H1 (cell line): ENCODE measurements around the gene CCDC24. TPM values are rescaled to one million over a fixed set of nuclear protein-coding genes. Genes with fewer than 3 reads are reported as not detected.

Source experiments
- CTCF ChIA-PET: fragments of 300-600 bp; sonication (Branson Sonifier 250); formaldehyde crosslinking; loops from one replicate; lab custom pipeline; 2021; ENCODE audit not compliant: partially characterized antibody; lab: Charles Lee
- POLR2A ChIA-PET: fragments of 300-600 bp; sonication (Branson Sonifier 250); formaldehyde crosslinking; loops from one replicate; lab custom pipeline; 2021; ENCODE audit warnings: inconsistent platforms; ENCODE audit not compliant: partially characterized antibody; lab: Charles Lee
- DNase-seq, 2 experiments: peaks; one replicate each; pipeline versions ENCODE4 v3.0.0 to v3.0.0-alpha.2; 2010 to 2022; ENCODE audit warnings: low spot score in 2 of 2, low read depth in 1 of 2, mixed read lengths in 1 of 2
- FAIRE-seq: peaks from 2 replicates; lab custom pipeline; 2011; peaks lifted over from hg19 to GRCh38; lab: Jason Lieb, UNC
- H2AFZ ChIP-seq: 2 replicates; pipeline ENCODE4 v1.8.1; 2012; ENCODE audit warnings: low read length, inconsistent platforms
- H2AK5ac ChIP-seq: 2 replicates; pipeline ENCODE4 v1.6.1; 2013; ENCODE audit warnings: low read depth, low read length
- H2BK120ac ChIP-seq: replicated peaks from 2 replicates; pipeline ENCODE3; 2013; ENCODE audit warnings: low read depth, low read length, inconsistent platforms
- H2BK12ac ChIP-seq: 2 replicates; pipeline ENCODE4 v1.6.1; 2013; ENCODE audit warnings: low read depth, low read length
- H2BK15ac ChIP-seq: 2 replicates; pipeline ENCODE4 v1.6.1; 2013; ENCODE audit warnings: low read length
- H2BK20ac ChIP-seq: 2 replicates; pipeline ENCODE4 v1.6.1; 2013; ENCODE audit warnings: low read length
- H2BK5ac ChIP-seq: 2 replicates; pipeline ENCODE4 v1.6.1; 2013; ENCODE audit warnings: low read depth, low read length
- H3K14ac ChIP-seq: 2 replicates; pipeline ENCODE4 v1.6.1; 2013; ENCODE audit warnings: inconsistent platforms; ENCODE audit not compliant: insufficient read length
- H3K18ac ChIP-seq: 2 replicates; pipeline ENCODE4 v1.6.1; 2013; ENCODE audit warnings: low read length; ENCODE audit errors: extremely low read depth
- H3K23ac ChIP-seq: 2 replicates; pipeline ENCODE4 v1.6.1; 2013; ENCODE audit warnings: inconsistent platforms; ENCODE audit not compliant: insufficient read length
- H3K23me2 ChIP-seq: 2 replicates; pipeline ENCODE4 v1.6.1; 2013; ENCODE audit warnings: low read depth, low read length
- H3K27ac ChIP-seq: 2 replicates; pipeline ENCODE4 v1.6.1; 2011; ENCODE audit warnings: low read depth, low read length, inconsistent platforms
- H3K27me3 ChIP-seq, 4 experiments: replicated peaks in 1 of 4; 1 replicate in 1 of 4; 2 replicates in 3 of 4; pipeline versions ENCODE4 v1.6.1 to v1.8.1; 2011 to 2013; ENCODE audit warnings: low read length in 3 of 4, mild to moderate bottlenecking in 3 of 4, inconsistent platforms in 2 of 4, mixed read lengths in 2 of 4, moderate library complexity in 1 of 4; ENCODE audit not compliant: control insufficient read depth in 3 of 4, insufficient read depth in 3 of 4; ENCODE audit errors: extremely low read depth in 1 of 4
- H3K36me3 ChIP-seq, 4 experiments: 2 replicates each; pipeline versions ENCODE4 v1.6.1 to v1.8.1; 2011 to 2013; ENCODE audit warnings: mild to moderate bottlenecking in 4 of 4, low read length in 3 of 4, moderate library complexity in 2 of 4, control low read depth in 1 of 4, inconsistent platforms in 1 of 4; ENCODE audit not compliant: insufficient read depth in 4 of 4, control insufficient read depth in 2 of 4
- H3K4ac ChIP-seq: replicated peaks from 2 replicates; pipeline ENCODE3; 2013; ENCODE audit warnings: low read length, low read depth, mixed read lengths, inconsistent platforms; ENCODE audit not compliant: insufficient read length
- H3K4me1 ChIP-seq, 4 experiments: replicated peaks in 1 of 4; 1 replicate in 1 of 4; 2 replicates in 3 of 4; pipeline versions ENCODE4 v1.6.1 to v1.8.1; 2011 to 2013; ENCODE audit warnings: low read length in 3 of 4, inconsistent platforms in 2 of 4, mixed read lengths in 1 of 4; ENCODE audit not compliant: insufficient read depth in 4 of 4, control insufficient read depth in 3 of 4
- H3K4me2 ChIP-seq, 2 experiments: 2 replicates each; pipeline versions ENCODE4 v1.6.1 to v1.8.1; 2011 to 2013; ENCODE audit warnings: low read depth in 2 of 2, low read length in 2 of 2, control low read depth in 1 of 2, inconsistent platforms in 1 of 2, mild to moderate bottlenecking in 1 of 2; ENCODE audit not compliant: insufficient read depth in 1 of 2
- H3K4me3 ChIP-seq, 4 experiments: fragments of 200-600, 300-600 bp in 1 of 4; sonication (generic), shearing (Covaris generic), sonication (Bioruptor Twin) in 1 of 4; 2 replicates each; pipeline versions ENCODE4 v1.5.1 to v1.8.1; 2011 to 2016; ENCODE audit warnings: low read length in 4 of 4, low read depth in 3 of 4, control low read depth in 2 of 4, inconsistent platforms in 2 of 4, mild to moderate bottlenecking in 2 of 4, mixed read lengths in 1 of 4, moderate library complexity in 1 of 4; ENCODE audit not compliant: insufficient read depth in 2 of 4; ENCODE audit errors: extremely low read depth in 1 of 4
- H3K56ac ChIP-seq: replicated peaks from 2 replicates; pipeline ENCODE3; 2013; ENCODE audit warnings: low read depth, mild to moderate bottlenecking, mixed read lengths, low read length, inconsistent platforms; ENCODE audit not compliant: insufficient read length
- H3K79me1 ChIP-seq: 2 replicates; pipeline ENCODE4 v1.6.1; 2013; ENCODE audit warnings: low read depth, low read length, control low read depth
- H3K79me2 ChIP-seq, 2 experiments: 2 replicates each; pipeline versions ENCODE4 v1.6.1 to v1.8.1; 2012 to 2013; ENCODE audit warnings: low read length in 2 of 2, mild to moderate bottlenecking in 2 of 2, inconsistent platforms in 1 of 2; ENCODE audit not compliant: insufficient read depth in 2 of 2, control insufficient read depth in 1 of 2
- H3K9ac ChIP-seq, 4 experiments: replicated peaks in 1 of 4; 1 replicate in 1 of 4; 2 replicates in 3 of 4; pipeline versions ENCODE4 v1.6.1 to v1.8.1; 2011 to 2013; ENCODE audit warnings: low read depth in 3 of 4, low read length in 3 of 4, control low read depth in 2 of 4, mild to moderate bottlenecking in 2 of 4, moderate library complexity in 2 of 4, inconsistent platforms in 1 of 4; ENCODE audit errors: extremely low read depth in 1 of 4
- H3K9me3 ChIP-seq, 2 experiments: 2 replicates each; pipeline versions ENCODE4 v1.6.1 to v1.8.1; 2012 to 2013; ENCODE audit warnings: mild to moderate bottlenecking in 2 of 2, moderate library complexity in 2 of 2, control low read depth in 1 of 2, inconsistent platforms in 1 of 2, low read depth in 1 of 2, low read length in 1 of 2, mixed read lengths in 1 of 2; ENCODE audit not compliant: insufficient read depth in 2 of 2
- H4K20me1 ChIP-seq, 2 experiments: replicated peaks in 1 of 2; 2 replicates each; pipeline versions ENCODE3 to v1.8.1; 2011 to 2013; ENCODE audit warnings: inconsistent platforms in 2 of 2, low read length in 2 of 2, mild to moderate bottlenecking in 1 of 2; ENCODE audit not compliant: insufficient read depth in 2 of 2, control insufficient read depth in 1 of 2
- H4K5ac ChIP-seq: 2 replicates; pipeline ENCODE4 v1.6.1; 2013; ENCODE audit warnings: low read length, low read depth, mixed read lengths, inconsistent platforms; ENCODE audit not compliant: insufficient read length
- H4K8ac ChIP-seq: 2 replicates; pipeline ENCODE4 v1.8.0; 2013; ENCODE audit warnings: mild to moderate bottlenecking, moderate library complexity, low read length, inconsistent platforms; ENCODE audit not compliant: insufficient read depth; ENCODE audit errors: extremely low read depth
- H4K91ac ChIP-seq: replicated peaks from 2 replicates; pipeline ENCODE3; 2013; ENCODE audit warnings: low read length, mixed read lengths, inconsistent platforms; ENCODE audit not compliant: insufficient read length
- BRCA1 ChIP-seq: IDR thresholded peaks from 2 replicates; pipeline ENCODE4 v1.6.1; 2012; ENCODE audit warnings: low read depth, low read length, improper control_type of control experiment
- CBX5 ChIP-seq: fragments of 300-800, 300-1000 bp; sonication (generic); IDR thresholded peaks from 2 replicates; pipeline ENCODE4 v1.7.1; 2016; ENCODE audit warnings: antibody characterized with exemption, low read length, low read depth
- CBX8 ChIP-seq: fragments of 300-800, 300-1000 bp; sonication (generic); IDR thresholded peaks from 2 replicates; pipeline ENCODE4 v1.7.1; 2016; ENCODE audit warnings: low read depth, low read length, borderline replicate concordance
- EP300 ChIP-seq, 2 experiments: IDR thresholded peaks; 1 replicate in 1 of 2; 2 replicates in 1 of 2; pipeline ENCODE4 v1.6.1; 2011 to 2012; ENCODE audit warnings: low read depth in 2 of 2, low read length in 2 of 2, mild to moderate bottlenecking in 2 of 2, borderline replicate concordance in 1 of 2, inconsistent platforms in 1 of 2, moderate library complexity in 1 of 2
- GABPA ChIP-seq: IDR thresholded peaks from 2 replicates; pipeline ENCODE4 v1.6.1; 2011; ENCODE audit warnings: mild to moderate bottlenecking, low read length, moderate library complexity, borderline replicate concordance; ENCODE audit not compliant: insufficient read depth
- KDM5A ChIP-seq: fragments of 200-600 bp; IDR thresholded peaks from 2 replicates; pipeline ENCODE4 v1.7.1; 2012; ENCODE audit warnings: mild to moderate bottlenecking, low read length, inconsistent platforms, mixed read lengths
- MAX ChIP-seq: IDR thresholded peaks from 2 replicates; pipeline ENCODE4 v1.6.1; 2012; ENCODE audit warnings: inconsistent platforms
- NRF1 ChIP-seq: IDR thresholded peaks from 2 replicates; pipeline ENCODE4 v1.6.1; 2011; ENCODE audit warnings: mild to moderate bottlenecking, low read depth, low read length, improper control_type of control experiment
- TAF7 ChIP-seq: optimal IDR thresholded peaks from 2 replicates; pipeline ENCODE3; 2011; ENCODE audit warnings: low read depth, mild to moderate bottlenecking, inconsistent platforms, low read length, moderate library complexity, borderline replicate concordance
- TCF12 ChIP-seq: IDR thresholded peaks from 2 replicates; pipeline ENCODE4 v1.6.1; 2011; ENCODE audit warnings: low read depth, mild to moderate bottlenecking, low read length
- TEAD4 ChIP-seq: IDR thresholded peaks from 2 replicates; pipeline ENCODE4 v1.6.1; 2012; ENCODE audit warnings: low read depth, low read length, inconsistent platforms, mixed read lengths
- YY1 ChIP-seq: IDR thresholded peaks from 2 replicates; pipeline ENCODE4 v1.6.1; 2011; ENCODE audit warnings: low read depth, mild to moderate bottlenecking, low read length
- WGBS, 2 experiments: shearing (Covaris generic) in 1 of 2; methylation state at CpG; one replicate each; pipeline versions ENCODE4 v1.1.6 to v1.1.7; 2013 to 2015; ENCODE audit warnings: low lambda C conversion rate in 2 of 2, mixed read lengths in 2 of 2, inconsistent platforms in 1 of 2, low coverage in 1 of 2, missing lambda C conversion rate in 1 of 2; ENCODE audit not compliant: insufficient replicate concordance in 2 of 2, insufficient coverage in 1 of 2, insufficient read length in 1 of 2; ENCODE audit errors: extremely low coverage in 1 of 2, missing lambda C conversion rate in 1 of 2; 5-methylcytosine and 5-hydroxymethylcytosine counted together
- polyA plus RNA-seq, 7 experiments: library from polyadenylated mRNA; depleted of rRNA in 3 of 7; stranded (reverse) in 5 of 7; unstranded in 2 of 7; fragments of >200 nt in 5 of 7; fragments of 200-250 nt in 2 of 7; gene quantifications; 1 replicate in 5 of 7; 2 replicates in 1 of 7; 4 replicates in 1 of 7; pipeline versions ENCODE4 v1.2.1 to v1.2.3, GENCODE V29; 2011 to 2013; ENCODE audit warnings: missing spikeins in 2 of 7, mixed read lengths in 2 of 7
- total RNA-seq: library from RNA; stranded (reverse); fragmentation: NEBNext Ultra II Directional; extraction: Animal tissue kit (Norgen Biotek cat#: 25700); gene quantifications from 2 replicates; pipeline ENCODE4 v1.2.1, GENCODE V29; 2021

Gene CCDC24
- total and polyA plus RNA-seq, 2 of the 8 experiments (the other 6 are each of a cell fraction or from before 2014, with no cell fraction given), result 11.2 to 11.4 TPM

DNA sequence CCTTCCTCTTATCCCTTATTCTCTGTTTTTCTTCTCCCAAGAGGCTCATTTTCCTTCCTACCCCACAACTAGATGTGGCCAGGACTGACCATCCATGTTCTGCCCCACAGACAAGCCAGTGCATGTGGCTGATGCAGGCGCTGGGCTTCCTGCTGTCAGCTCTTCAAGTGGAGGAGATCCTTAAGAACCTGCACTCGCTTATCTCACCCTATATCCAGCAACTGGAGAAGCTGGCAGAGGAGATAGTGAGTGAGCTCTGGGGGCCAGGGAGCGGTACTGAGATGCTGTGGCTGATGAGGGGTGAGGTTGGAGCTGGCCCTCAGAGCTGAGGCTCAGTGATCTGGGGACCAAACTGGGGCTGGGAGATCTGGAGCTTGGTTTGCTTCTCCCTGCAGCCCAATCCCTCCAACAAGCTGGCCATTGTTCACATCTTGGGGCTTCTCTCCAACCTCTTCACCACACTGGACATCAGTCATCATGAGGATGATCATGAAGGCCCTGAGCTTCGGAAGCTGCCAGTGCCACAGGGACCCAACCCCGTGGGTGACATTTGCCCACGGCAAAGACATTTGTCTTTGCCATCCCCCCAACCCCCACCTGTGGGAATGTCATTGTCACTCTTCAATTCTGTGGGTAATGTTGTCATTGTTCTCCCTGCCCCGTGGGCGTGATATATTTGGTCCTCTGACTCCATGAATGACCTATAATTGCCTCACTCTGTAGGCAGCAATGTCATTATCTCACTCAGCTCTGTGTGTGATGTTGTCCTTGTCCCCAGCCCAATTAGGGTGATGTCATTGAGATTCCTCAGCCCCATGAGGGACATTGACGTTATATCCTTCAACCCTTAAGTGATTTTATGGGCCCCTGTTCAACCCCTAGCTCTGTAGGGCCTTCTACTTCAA, 32.8 kb upstream of the CCDC24 start:
- no peaks in the 10 kb centered on the region for H3K9me3 ChIP-seq
- H2BK120ac ChIP-seq, result no peak overlapping the region
- H3K4me3 ChIP-seq, result no peak overlapping the region
- H4K91ac ChIP-seq, result no peak overlapping the region
- H3K36me3 ChIP-seq, result peaks cover 3 to 14% (median 8%) of the 10 kb centered on the region in 4 experiments; a peak in 4 of 8 replicates
- H4K8ac ChIP-seq, result no peak overlapping the region
- no peak overlapping the region for H3K9ac ChIP-seq
- H3K27ac ChIP-seq, result no peak overlapping the region
- no peak overlapping the region for H2AK5ac ChIP-seq
- no peak overlapping the region for H3K18ac ChIP-seq
- ChIA-PET CTCF (interaction anchor here (0.7 to 3.2 kb wide), 9 partner anchors 9 to 232 kb away, joined by 3 to 12 read pairs (median 3); partner anchors contain the start of genes ARTN and IPO13), POLR2A (interaction anchor here (0.7 to 1.7 kb wide), 7 partner anchors 8 to 30 kb away, joined by 3 to 6 read pairs (median 3); no protein-coding TSS in a partner anchor)
- no peak overlapping the region for H3K14ac ChIP-seq
- no peak overlapping the region for H3K4ac ChIP-seq
- H2AFZ ChIP-seq, result no peak overlapping the region
- no peak overlapping the region for H3K56ac ChIP-seq
- H4K20me1 ChIP-seq, result peaks cover 0 to 5% of the 10 kb centered on the region in 2 experiments
- H3K79me1 ChIP-seq, result peaks cover 3% of the 10 kb centered on the region
- H3K27me3 ChIP-seq, result no peaks in the 10 kb centered on the region
- FAIRE-seq (no peak), DNase-seq (no peak)
- no peak overlapping the region for H2BK20ac ChIP-seq
- H3K79me2 ChIP-seq, result 0 out of 4 replicates have a peak, but pooled peaks cover 0 to 4% of the 10 kb centered on the region in 2 experiments
- H3K23me2 ChIP-seq, result no peaks in the 10 kb centered on the region
- no peak overlapping the region for H2BK12ac ChIP-seq
- no peak overlapping the region for H4K5ac ChIP-seq
- WGBS, 2 experiments, result 85% methylated on average over 9 of the region's 9 CpGs; no CpG with 5 or more reads in 1 of the 2 experiments
- H2BK5ac ChIP-seq, result no peak overlapping the region
- no peaks in the 10 kb centered on the region for H3K4me1 ChIP-seq
- H3K23ac ChIP-seq, result no peak overlapping the region
- no peak overlapping the region for H2BK15ac ChIP-seq
- no peak overlapping the region for H3K4me2 ChIP-seq
- TF ChIP-seq BRCA1 (no peak), MAX (no peak), NRF1 (no peak), YY1 (no peak), CBX8 (no peak), GABPA (no peak), TAF7 (no peak), KDM5A (no peak), TCF12 (no peak), CBX5 (no peak), EP300 (IDR thresholded peaks at IDR 0.05; ENCODE audit: borderline replicate concordance in 1 of 2, low read depth in 2 of 2, low read length in 2 of 2) (no peak), TEAD4 (no peak)
